Neuronal stem cell (in vitro differentiated cells): ENCODE data around the gene MCC.

Experiments used
- DNase-seq: peaks from one replicate; pipeline ENCODE4 v3.0.0-alpha.2; 2013; ENCODE audit warnings: low spot score
- H2AFZ ChIP-seq: one replicate; pipeline ENCODE4 v1.6.1; 2013; ENCODE audit warnings: mild to moderate bottlenecking, low read length, inconsistent platforms
- H2AK5ac ChIP-seq: 2 replicates; pipeline ENCODE4 v1.6.1; 2013; ENCODE audit warnings: low read depth, mild to moderate bottlenecking, inconsistent platforms, low read length, moderate library complexity, mixed read lengths
- H2BK120ac ChIP-seq: 2 replicates; pipeline ENCODE4 v1.6.1; 2013; ENCODE audit warnings: low read depth, mild to moderate bottlenecking, inconsistent platforms, low read length, moderate library complexity, mixed read lengths
- H2BK12ac ChIP-seq: one replicate; pipeline ENCODE4 v1.6.1; 2013; ENCODE audit warnings: low read length, inconsistent platforms
- H2BK15ac ChIP-seq: 2 replicates; pipeline ENCODE4 v1.6.1; 2013; ENCODE audit warnings: mild to moderate bottlenecking, low read length, inconsistent platforms, mixed read lengths
- H2BK5ac ChIP-seq: one replicate; pipeline ENCODE4 v1.6.1; 2013; ENCODE audit warnings: inconsistent platforms, mild to moderate bottlenecking, low read length, moderate library complexity
- H3K14ac ChIP-seq: one replicate; pipeline ENCODE4 v1.6.1; 2013; ENCODE audit warnings: low read length, inconsistent platforms
- H3K18ac ChIP-seq: 2 replicates; pipeline ENCODE4 v1.6.1; 2013; ENCODE audit warnings: low read length, inconsistent platforms
- H3K23ac ChIP-seq: 2 replicates; pipeline ENCODE4 v1.6.1; 2013; ENCODE audit warnings: low read depth, mild to moderate bottlenecking, mixed read lengths, low read length, inconsistent platforms; ENCODE audit not compliant: poor library complexity
- H3K27ac ChIP-seq: replicated peaks from 3 replicates; pipeline ENCODE4 v1.5.1; 2013; ENCODE audit warnings: low read length, inconsistent platforms
- H3K27me3 ChIP-seq, 3 experiments: 2 replicates each; pipeline ENCODE4 v1.6.1; 2013; ENCODE audit warnings: low read length in 3 of 3, mild to moderate bottlenecking in 2 of 3, inconsistent platforms in 1 of 3, low read depth in 1 of 3, mixed read lengths in 1 of 3, moderate library complexity in 1 of 3; ENCODE audit not compliant: control insufficient read depth in 3 of 3, insufficient read depth in 3 of 3
- H3K36me3 ChIP-seq, 2 donors: replicated peaks in 1 of 2; 2 replicates each; pipeline ENCODE4 v1.6.1; 2013; ENCODE audit warnings: low read length in 2 of 2; ENCODE audit not compliant: control insufficient read depth in 2 of 2, insufficient read depth in 2 of 2
- H3K4ac ChIP-seq: 2 replicates; pipeline ENCODE4 v1.6.1; 2013; ENCODE audit warnings: inconsistent platforms, mild to moderate bottlenecking, low read length, moderate library complexity
- H3K4me1 ChIP-seq, 2 donors: 1 replicate in 1 of 2; 2 replicates in 1 of 2; pipeline ENCODE4 v1.6.1; 2013; ENCODE audit warnings: low read length in 2 of 2, low read depth in 1 of 2; ENCODE audit not compliant: control insufficient read depth in 2 of 2, insufficient read depth in 1 of 2
- H3K4me2 ChIP-seq: one replicate; pipeline ENCODE4 v1.6.1; 2013; ENCODE audit warnings: mild to moderate bottlenecking, low read length, inconsistent platforms; ENCODE audit not compliant: insufficient read depth, poor library complexity, severe bottlenecking
- H3K4me3 ChIP-seq, 2 donors: 2 replicates each; pipeline ENCODE4 v1.5.1; 2013; ENCODE audit warnings: low read length in 2 of 2, mild to moderate bottlenecking in 2 of 2, inconsistent platforms in 1 of 2, moderate library complexity in 1 of 2
- H3K79me1 ChIP-seq: one replicate; pipeline ENCODE4 v1.6.1; 2013; ENCODE audit warnings: low read depth, mild to moderate bottlenecking, inconsistent platforms, low read length, moderate library complexity
- H3K9ac ChIP-seq: one replicate; pipeline ENCODE4 v1.6.1; 2013; ENCODE audit warnings: mild to moderate bottlenecking, low read depth, low read length, inconsistent platforms; ENCODE audit not compliant: poor library complexity
- H3K9me3 ChIP-seq, 2 donors: replicated peaks in 1 of 2; 2 replicates each; pipeline versions ENCODE3 to v1.6.1; 2013; ENCODE audit warnings: low read length in 2 of 2, mild to moderate bottlenecking in 2 of 2, inconsistent platforms in 1 of 2, low read depth in 1 of 2, mixed read lengths in 1 of 2, moderate library complexity in 1 of 2; ENCODE audit not compliant: control insufficient read depth in 2 of 2, insufficient read depth in 1 of 2
- H4K8ac ChIP-seq: one replicate; pipeline ENCODE4 v1.6.1; 2013; ENCODE audit warnings: low read depth, mild to moderate bottlenecking, inconsistent platforms, low read length, moderate library complexity
- H4K91ac ChIP-seq: one replicate; pipeline ENCODE4 v1.6.1; 2013; ENCODE audit warnings: low read length, low read depth, mild to moderate bottlenecking, inconsistent platforms; ENCODE audit not compliant: poor library complexity
- WGBS, 2 donors: extraction: QIAGEN DNeasy Blood & Tissue Kit; methylation state at CpG; one replicate each; pipeline ENCODE4 v1.1.7; 2013; ENCODE audit warnings: missing lambda C conversion rate in 2 of 2, mixed read lengths in 1 of 2; ENCODE audit not compliant: insufficient read length in 2 of 2, insufficient replicate concordance in 1 of 2; ENCODE audit errors: extremely low coverage in 2 of 2; 5-methylcytosine and 5-hydroxymethylcytosine counted together

MCC gene

GRCh38 chr5:113293975-113294310 is 194.3 kb downstream of the MCC start:
- no peak for DNase-seq
- Histone ChIP-seq H3K4me1 (peaks cover 13 to 18% of the 10 kb centered on the region in 2 donors), H2AK5ac (no peak overlapping the region), H3K18ac (no peak overlapping the region), H3K4me2 (peak overlapping the region; percentile 82), H2BK12ac (no peak overlapping the region), H3K27me3 (peaks cover 0 to 20% (median 0%) of the 10 kb centered on the region in 3 experiments), H3K9ac (peak overlapping the region; percentile 65), H3K79me1 (no peaks in the 10 kb centered on the region), H3K23ac (no peak overlapping the region), H3K36me3 (no peaks in the 10 kb centered on the region), H4K91ac (no peak overlapping the region), H3K4ac (no peak overlapping the region), H3K4me3 (peak overlapping the region; percentile 58 to 84), H2BK15ac (no peak overlapping the region), H2BK120ac (no peak overlapping the region), H4K8ac (no peak overlapping the region), H2BK5ac (no peak overlapping the region), H3K27ac (no peak overlapping the region), H3K9me3 (no peaks in the 10 kb centered on the region), H2AFZ (peak overlapping the region; percentile 95), H3K14ac (no peak overlapping the region)
- no CpG with 5 or more reads among the region's 11 CpGs for WGBS, 2 donors

DNA sequence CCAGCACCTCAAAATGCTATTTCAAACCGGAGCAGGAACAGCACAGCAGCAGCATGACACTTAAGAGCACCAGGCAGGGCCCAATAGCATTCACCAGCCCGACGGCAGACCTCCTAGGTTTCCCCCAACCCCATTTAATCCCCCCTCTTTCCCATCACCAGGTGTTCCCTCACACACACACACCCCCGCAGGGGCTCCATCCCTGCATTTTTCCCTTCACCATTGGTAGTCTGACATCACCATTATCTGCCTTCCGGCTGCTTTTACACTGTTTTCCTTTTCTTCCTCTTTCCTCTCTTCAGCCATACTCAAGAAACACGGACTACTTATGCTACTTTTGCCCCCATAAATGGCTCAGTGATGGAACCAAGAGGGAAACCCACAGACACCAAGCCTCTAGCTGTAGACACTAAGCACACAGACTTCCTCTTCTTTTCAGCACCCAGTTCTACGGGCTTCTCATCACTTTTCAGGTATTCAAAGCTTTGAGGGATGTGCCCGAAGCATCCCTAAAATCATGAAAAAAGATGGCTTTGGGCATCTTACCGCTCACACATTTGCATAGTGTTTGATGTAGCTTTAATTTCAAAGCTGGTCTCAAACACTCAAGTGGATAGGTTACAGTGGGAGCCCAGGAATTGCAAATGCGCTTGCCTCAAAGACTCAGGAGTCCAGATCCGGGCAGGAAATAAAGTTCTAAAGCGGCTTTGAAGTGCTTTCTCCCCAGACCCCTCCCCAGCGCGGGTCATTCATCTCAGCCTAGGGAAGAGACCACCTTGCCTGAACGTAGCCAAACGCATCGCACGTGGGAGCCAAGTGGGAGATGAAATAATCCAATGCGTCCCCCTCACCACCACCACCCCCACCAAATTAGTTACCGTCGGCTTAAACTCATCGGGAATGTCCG is 194.9 kb downstream of the MCC start:
- Histone ChIP-seq H3K36me3 (no peaks in the 10 kb centered on the region), H2BK5ac (no peak overlapping the region), H3K27me3 (peaks cover 0 to 20% (median 0%) of the 10 kb centered on the region in 3 experiments), H2BK120ac (no peak overlapping the region), H3K23ac (no peak overlapping the region), H4K8ac (no peak overlapping the region), H3K4me2 (peak overlapping the region; percentile 82), H3K4ac (no peak overlapping the region), H3K79me1 (no peaks in the 10 kb centered on the region), H3K9ac (no peak overlapping the region), H3K4me3 (peak overlapping the region; percentile 58 to 84), H2AK5ac (no peak overlapping the region), H2BK15ac (no peak overlapping the region), H2AFZ (peak overlapping the region; percentile 95), H4K91ac (no peak overlapping the region), H3K18ac (no peak overlapping the region), H3K27ac (no peak overlapping the region), H3K14ac (no peak overlapping the region), H2BK12ac (no peak overlapping the region), H3K9me3 (no peaks in the 10 kb centered on the region), H3K4me1 (peaks cover 13 to 18% of the 10 kb centered on the region in 2 donors)
- DNase-seq: no peak
- no CpG with 5 or more reads among the region's 23 CpGs for WGBS, 2 donors

GRCh38 chr5:113292462-113292861 is 195.8 kb downstream of the MCC start:
- no peak for DNase-seq
- Histone ChIP-seq H2BK120ac (no peak overlapping the region), H3K4me2 (no peak overlapping the region), H4K8ac (no peak overlapping the region), H2BK12ac (no peak overlapping the region), H2BK5ac (no peak overlapping the region), H3K23ac (no peak overlapping the region), H2AK5ac (no peak overlapping the region), H3K9me3 (peaks cover 0 to 3% of the 10 kb centered on the region in 2 donors), H3K14ac (no peak overlapping the region), H3K36me3 (no peaks in the 10 kb centered on the region), H2AFZ (no peak overlapping the region), H3K27me3 (peaks cover 0 to 20% (median 0%) of the 10 kb centered on the region in 3 experiments), H3K9ac (no peak overlapping the region), H3K18ac (no peak overlapping the region), H3K4me3 (no peak overlapping the region), H3K79me1 (no peaks in the 10 kb centered on the region), H4K91ac (no peak overlapping the region), H3K4ac (no peak overlapping the region), H2BK15ac (no peak overlapping the region), H3K4me1 (peaks cover 13 to 18% of the 10 kb centered on the region in 2 donors), H3K27ac (no peak overlapping the region)
- no CpG with 5 or more reads among the region's 3 CpGs for WGBS, 2 donors

DNA sequence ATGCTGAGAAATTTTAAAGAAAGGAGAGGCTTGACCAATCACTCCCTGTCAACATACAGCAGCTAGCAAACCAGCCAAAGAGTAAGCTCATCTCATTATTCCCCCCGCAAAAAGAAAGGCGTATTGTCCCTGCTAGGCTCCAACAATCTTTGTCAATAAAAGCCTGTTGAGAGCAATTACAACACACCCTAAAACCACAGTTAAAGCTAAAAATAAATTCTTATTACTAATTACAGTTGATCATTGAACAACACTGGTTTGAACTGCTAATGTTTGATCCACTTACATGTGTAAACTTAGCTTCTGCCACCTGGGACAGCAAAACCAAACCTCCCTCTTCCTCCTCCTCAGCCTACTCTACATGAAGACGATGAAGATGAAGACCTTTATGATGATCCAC is 204.7 kb downstream of the MCC start:
- Histone ChIP-seq H2AFZ (no peak overlapping the region), H3K9me3 (peaks cover 0 to 3% of the 10 kb centered on the region in 2 donors), H3K27ac (no peak overlapping the region), H3K36me3 (no peaks in the 10 kb centered on the region), H2BK12ac (no peak overlapping the region), H3K14ac (no peak overlapping the region), H3K4me1 (no peaks in the 10 kb centered on the region), H4K8ac (no peak overlapping the region), H3K23ac (no peak overlapping the region), H3K79me1 (no peaks in the 10 kb centered on the region), H2BK5ac (no peak overlapping the region), H3K9ac (no peak overlapping the region), H3K4me2 (no peak overlapping the region), H4K91ac (no peak overlapping the region), H2BK15ac (no peak overlapping the region), H3K27me3 (no peaks in the 10 kb centered on the region), H2BK120ac (no peak overlapping the region), H2AK5ac (no peak overlapping the region), H3K18ac (no peak overlapping the region), H3K4me3 (no peak overlapping the region), H3K4ac (no peak overlapping the region)
- DNase-seq: no peak
- no CpG with 5 or more reads among the region's 3 CpGs for WGBS, 2 donors
